Left lobe of liver (tissue), 2 donors: ENCODE results near the gene IL34. TPM values are rescaled to one million over a fixed set of nuclear protein-coding genes. Genes with fewer than 3 reads are reported as not detected.
"Not testable (repeated sequence)": the region's sequence is repeated elsewhere in the genome, so short reads cannot be mapped to it uniquely, and the experiment has no call there.

ENCODE experiments used
- ATAC-seq: fragments of 200-7000 bp; cut with Tn5 transposase; one replicate; pipeline ENCODE4 v1.9.1; 2020; ENCODE audit warnings: mild to moderate bottlenecking, moderate library complexity
- DNase-seq: peaks from one replicate; pipeline ENCODE4 v3.0.0-alpha.2; 2020; ENCODE audit warnings: low spot score
- total RNA-seq: library from RNA; stranded (reverse); gene quantifications from one replicate; pipeline ENCODE4 v1.2.1, GENCODE V29; 2021
- donor health status: DM: no; HTN: no; CAD: no; lungs with moderate emphysema.
- donor health status: DM: no; HTN: yes; CAD: no.

The IL34 gene
- 0.58 TPM for total RNA-seq

- ATAC-seq (no peak), DNase-seq (no peak)
Observed at GRCh38 chr16:70646260-70647241, at the start of gene IL34. IL34 (plus strand) TSS chr16:70646559; CDS start chr16:70646948, 389 bp downstream.

DNA sequence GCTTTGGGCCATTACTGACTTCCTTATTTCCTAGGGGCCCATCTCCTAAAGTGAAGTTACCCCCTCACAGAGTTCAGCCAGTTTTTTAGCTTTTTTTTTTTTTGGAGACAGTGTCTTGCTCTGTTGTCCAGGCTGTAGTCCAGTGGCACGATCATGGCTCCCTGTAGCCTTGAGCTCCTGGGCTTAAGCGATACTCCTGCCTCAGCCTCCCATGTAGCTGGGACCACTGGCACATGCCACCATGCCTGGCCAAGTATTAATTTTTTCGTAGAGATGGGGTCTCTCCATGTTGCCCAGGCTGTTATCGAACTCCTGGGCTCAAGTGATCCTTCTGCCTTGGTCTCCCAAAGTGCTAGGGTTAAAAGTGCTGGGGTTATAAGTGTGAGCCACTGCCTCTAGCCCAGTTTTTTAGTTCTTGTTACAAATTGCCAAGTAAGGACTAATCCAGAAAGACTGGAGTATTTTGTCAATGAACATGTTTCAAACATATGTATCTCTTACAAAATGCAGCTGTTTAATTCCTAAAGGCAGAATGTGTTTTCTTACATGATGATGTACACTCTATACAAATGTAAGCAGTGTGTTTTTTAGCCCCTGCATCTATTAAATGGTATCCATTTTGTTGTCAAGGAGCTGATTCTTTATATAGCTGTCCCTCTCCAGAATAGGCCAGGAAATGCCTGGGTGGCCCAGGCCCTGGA lies 49.1 kb upstream of the IL34 start:
- ATAC-seq, result no peak
- DNase-seq, result no peak

- ATAC-seq (peak; percentile 17), DNase-seq (no peak)
Observed at GRCh38 chr16:70598937-70599503, 47.3 kb upstream of the IL34 start.

DNA sequence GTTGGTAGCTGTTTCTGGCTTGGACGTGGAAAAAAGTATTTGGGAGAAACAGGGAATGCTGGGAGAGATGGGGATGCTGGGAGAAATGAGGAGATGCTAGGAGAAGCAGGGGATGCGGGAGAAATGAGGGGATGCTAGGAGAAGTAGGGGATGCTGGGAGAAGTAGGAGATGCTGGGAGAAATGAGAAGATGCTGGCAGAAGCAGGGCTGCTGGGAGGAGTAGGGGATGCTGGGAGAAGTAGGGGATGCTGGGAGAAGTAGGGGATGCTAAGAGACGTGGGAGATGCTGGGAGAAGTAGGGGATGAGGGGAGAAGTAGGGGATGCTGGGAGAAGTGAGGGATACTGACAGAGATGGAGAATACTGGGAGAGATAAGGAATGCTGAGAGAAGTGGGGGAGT lies 45.6 kb upstream of the IL34 start:
- DNase-seq, result no peak
- ATAC-seq, result no peak

GRCh38 chr16:70601576-70602575 lies 44.5 kb upstream of the IL34 start:
- no peak for ATAC-seq
- no peak for DNase-seq

DNA sequence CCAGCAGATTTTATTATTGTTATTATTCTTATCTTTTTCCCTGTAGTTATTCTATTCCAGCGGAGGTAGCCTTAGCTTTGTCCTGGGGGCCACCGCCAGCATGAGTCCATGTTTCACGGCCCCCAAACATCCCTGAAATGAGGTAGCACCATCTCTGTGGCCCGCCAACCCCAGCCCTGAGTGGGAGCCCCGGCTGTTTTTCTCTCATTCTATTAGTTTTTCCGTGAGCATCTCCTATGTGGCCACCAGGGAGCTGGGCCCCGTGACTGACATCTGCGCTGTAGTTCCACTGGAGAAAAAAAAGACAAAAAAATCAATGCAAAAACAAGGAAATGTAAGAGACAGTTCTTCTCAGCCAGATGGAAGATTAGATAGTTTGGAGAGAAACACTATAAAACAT lies 43.5 kb upstream of the IL34 start:
- ATAC-seq (no peak), DNase-seq (no peak)

DNA sequence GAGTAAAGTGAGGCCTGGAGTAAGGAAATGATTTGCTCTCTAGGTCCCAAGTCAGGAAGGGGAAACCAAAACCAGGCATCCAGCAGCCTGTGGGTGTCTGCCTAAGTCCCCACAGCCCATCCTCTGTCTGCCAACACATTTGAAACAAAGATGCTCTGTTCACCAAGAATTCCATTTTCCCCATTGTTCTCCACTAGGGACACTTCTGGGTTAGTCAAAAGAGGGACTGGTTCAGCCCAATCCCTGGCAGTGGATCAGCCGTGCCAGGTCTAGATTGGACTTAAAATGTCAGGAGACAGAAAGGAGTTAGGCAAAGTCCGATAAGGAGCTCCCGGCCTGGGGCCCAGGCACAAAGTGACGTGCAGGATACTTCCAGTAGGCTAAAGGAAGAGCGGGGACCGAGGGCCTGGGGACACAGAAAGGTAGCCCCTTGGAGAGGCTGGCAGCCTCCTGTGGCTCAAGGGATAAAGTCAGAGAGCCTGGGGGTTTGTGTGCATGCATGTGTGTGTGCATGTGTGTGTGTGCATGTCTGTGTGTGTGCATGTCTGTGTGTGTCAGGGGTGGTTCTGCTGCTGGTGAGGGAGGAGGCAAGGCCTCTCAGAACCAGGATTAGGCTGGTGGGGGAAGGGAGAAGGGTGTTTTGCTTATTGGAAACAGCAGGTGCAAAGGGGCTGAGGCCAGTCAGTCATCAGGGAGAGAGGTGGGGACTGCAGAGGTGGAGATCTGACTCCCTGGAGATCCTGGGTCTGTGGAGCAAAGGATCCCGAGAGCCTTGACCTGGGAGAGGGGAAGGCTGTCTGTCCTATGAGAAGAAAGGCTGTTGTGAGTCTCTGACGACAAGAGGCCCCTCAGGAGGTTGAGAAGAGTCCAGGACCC lies 41.7 kb upstream of the IL34 start:
- DNase-seq (no peak), ATAC-seq (no peak)

DNA sequence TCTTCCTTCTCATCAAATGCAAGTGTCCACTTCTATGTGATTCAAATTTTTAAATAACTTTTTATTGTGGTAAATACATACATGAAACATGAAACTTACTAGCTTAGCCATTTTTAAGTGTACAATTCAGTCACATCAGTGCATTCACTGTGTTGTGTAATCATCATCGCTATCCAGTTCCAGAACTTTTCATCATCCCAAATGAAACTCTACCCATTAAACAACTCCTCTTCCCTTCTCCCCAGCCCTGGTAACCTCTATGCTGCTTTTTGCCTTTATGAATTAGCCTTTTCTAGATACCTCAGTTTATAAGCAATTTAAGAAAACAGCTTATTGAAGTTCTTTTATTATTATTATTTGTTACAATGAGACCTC lies 41.1 kb upstream of the IL34 start:
- ATAC-seq (no peak), DNase-seq (no peak)

GRCh38 chr16:70608521-70608920 lies 37.8 kb upstream of the IL34 start:
- no peak for DNase-seq

DNA sequence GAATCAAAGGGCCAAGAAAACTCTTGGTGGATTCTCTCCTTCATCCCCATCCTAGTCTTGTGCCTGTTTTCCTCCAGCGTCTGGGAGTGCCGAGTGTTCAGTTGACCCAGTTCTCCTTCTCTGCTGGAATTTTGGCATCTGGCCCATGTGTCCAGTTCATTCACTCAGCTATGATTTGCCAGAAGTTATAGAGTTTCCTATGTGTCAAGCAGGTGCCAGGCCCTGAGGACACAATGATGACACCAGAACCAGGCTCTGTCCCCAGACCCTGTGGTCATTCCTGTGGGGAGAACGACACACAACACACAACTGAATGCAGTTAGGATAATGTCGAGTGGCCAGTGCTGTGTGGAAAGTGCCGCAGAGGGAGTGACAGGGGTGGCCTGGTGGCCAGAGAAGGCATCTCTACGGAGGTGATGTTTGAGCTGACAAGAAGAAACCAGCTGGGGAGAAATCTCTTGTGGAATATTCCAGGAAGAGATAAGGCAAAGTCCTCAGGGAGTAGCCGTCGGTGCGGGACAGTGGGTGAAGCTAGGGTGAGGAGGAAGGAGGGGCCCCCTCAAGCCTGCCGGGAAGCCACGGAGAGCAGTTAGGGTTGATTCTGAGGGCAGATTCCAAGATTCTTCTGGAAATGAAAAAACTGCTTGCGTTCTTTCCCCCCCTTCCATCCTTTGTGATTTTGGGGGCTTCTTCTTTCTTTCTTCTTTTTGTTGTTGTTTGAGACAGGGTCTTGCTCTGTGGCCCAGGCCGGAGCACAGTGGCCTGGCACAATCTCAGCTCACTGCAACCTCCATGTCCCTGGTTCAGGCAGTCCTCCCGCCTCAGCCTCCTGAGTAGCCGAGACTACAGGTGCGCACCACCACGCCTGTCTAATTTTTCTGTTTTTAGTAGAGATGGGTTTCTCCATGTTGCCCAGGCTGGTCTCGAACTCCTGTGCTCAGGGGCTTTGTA lies 35.8 kb upstream of the IL34 start:
- ATAC-seq, result peak; percentile 32
- no peak for DNase-seq

More at GRCh38 chr16:70608521-70608920, 37.8 kb upstream of the IL34 start:
- no peak for ATAC-seq

- ATAC-seq (no peak), DNase-seq (no peak)
Observed at GRCh38 chr16:70611224-70611598, 35.1 kb upstream of the IL34 start.

DNA sequence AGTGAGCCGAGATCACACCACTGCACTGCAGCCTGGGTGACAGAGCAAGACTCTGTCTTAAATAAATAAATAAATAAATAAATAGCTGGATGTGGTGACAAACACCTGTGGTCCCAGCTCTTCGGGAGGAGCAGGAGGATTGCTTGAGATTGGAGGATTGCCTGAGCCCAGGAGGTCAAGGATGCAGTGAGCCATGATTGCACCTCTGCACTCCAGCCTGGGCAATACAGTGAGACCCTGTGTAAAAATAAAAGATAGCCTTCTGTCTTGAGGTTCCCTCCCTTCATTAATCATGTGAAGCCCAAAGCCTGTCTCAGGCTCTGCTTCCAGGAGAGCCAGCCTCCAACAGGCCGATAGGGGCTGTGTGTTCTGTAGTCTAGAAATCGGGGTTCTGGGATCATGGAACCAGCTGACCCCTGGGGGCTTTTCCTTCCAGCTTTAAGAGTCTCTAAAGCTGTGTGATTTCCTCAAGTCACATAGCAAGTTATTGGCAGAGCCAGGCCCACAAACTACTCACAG lies 34.5 kb upstream of the IL34 start:
- DNase-seq, result no peak
- ATAC-seq, result no peak

DNA sequence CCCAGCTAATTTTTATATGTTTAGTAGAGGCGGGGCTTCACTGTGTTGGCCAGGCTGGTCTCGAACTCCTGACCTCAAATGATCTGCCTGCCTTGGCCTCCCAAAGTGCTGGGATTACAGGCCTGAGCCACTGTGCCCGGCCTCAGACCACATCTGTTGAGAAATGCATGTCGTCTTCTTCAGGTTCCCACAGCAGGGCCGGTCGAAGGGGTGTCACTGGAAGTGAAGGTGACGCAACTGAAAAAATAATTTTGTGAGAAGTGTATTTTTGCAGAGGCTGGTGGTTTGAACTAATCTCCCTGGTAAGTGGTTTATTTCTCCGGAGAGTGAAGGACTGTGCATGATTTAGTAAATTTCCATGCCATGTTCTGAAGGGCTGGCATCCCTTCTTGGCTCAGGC lies 33.4 kb upstream of the IL34 start:
- no peak for ATAC-seq
- DNase-seq, result no peak

DNA sequence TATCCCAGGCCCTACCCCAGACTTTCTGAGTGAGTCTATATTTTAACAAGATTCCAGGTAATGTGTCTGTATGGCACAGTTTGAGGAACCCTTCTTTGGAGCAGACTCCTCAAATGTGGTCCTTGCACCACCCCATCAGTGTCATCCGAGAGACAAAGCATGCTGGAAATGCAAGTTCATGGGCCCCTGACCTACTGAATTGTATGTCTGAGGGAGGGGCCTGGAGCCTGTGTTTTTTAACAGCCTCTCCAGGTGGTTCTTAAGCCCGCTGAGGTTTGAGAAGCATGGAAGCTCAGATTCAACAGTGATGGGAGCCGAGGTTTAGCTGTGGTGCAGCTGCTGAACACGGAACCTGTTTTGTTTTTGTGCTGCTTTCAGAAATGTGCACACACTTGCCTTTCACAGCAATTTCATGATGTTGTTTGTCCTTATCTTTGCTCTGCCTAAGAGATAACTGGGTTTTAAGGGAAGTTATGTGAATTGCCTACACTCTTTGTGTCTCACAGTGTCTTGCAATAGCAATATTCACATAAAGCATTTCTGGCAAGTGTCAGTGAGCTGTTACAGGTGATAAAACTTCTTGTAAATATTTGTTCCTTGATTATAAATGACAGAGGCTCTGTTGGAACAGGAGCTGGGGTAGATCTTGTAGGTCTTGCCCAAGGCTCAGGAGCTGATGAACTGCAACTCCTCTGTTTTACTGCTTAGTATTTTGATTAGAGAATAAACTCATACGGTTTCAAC lies 32.0 kb upstream of the IL34 start:
- DNase-seq (no peak), ATAC-seq (no peak)

DNA sequence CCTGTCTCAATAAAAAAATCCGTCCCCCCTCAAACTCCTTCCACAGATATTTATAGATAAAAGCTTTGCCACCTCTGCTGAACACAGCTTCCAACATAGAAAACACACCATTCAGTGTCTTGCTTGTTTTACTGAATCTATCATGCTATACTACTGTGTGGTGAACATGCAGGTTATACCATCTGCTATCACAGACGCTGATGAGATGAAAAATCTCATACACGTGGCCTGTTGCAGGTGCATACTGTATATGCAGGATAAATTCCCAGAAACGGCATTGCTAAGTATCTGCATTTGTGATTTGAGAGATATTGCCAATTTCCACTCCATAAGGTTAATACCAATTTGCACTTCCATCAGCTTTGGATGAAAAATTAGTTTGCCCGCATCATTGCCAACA lies 30.4 kb upstream of the IL34 start:
- no peak for ATAC-seq
- no peak for DNase-seq

- not testable (repeated sequence) for ATAC-seq
Observed at GRCh38 chr16:70621864-70622263, 24.5 kb upstream of the IL34 start.

DNA sequence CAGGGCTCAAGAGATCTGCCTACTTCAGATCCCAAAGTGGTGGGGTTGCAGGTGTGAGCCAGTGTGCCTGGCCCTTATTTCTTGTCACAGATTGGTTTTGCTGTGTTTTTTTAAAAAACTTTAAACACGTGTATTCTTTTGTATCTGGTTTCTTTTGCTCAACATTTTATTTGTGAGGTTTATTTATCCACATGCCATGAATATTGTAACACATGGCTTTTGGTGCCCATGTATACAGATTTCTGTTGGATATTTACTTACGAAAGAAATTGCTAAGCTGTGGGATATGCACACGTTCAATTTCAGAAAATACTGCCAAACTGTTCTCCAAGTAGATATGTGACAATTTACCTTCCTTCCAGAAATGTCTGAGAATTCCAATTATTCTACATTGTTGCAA lies 18.7 kb upstream of the IL34 start:
- ATAC-seq (no peak), DNase-seq (no peak)

More at GRCh38 chr16:70621864-70622263, 24.5 kb upstream of the IL34 start:
- not testable (repeated sequence) for DNase-seq
